Keratinocyte (primary cell): Measurements from ENCODE around the gene GPR22.

Experiments used
- EZH2 ChIP-seq: IDR thresholded peaks from one replicate; pipeline ENCODE4 v1.6.1; 2012; ENCODE audit warnings: inconsistent platforms, mild to moderate bottlenecking, low read length, moderate library complexity
- TF ChIP-seq, protein P1 (sequence below), 3 experiments: IDR thresholded peaks in 1 of 3; conservative IDR thresholded peaks in 1 of 3; optimal IDR thresholded peaks in 1 of 3; 2 replicates in 2 of 3; 3 replicates in 1 of 3; pipeline versions ENCODE3 to v1.5.1; 2011; ENCODE audit warnings: low read length in 3 of 3, mild to moderate bottlenecking in 3 of 3, moderate library complexity in 2 of 3, control low read depth in 1 of 3, inconsistent platforms in 1 of 3; ENCODE audit not compliant: insufficient read depth in 2 of 3; ENCODE audit errors: extremely low read depth in 1 of 3

DNA sequence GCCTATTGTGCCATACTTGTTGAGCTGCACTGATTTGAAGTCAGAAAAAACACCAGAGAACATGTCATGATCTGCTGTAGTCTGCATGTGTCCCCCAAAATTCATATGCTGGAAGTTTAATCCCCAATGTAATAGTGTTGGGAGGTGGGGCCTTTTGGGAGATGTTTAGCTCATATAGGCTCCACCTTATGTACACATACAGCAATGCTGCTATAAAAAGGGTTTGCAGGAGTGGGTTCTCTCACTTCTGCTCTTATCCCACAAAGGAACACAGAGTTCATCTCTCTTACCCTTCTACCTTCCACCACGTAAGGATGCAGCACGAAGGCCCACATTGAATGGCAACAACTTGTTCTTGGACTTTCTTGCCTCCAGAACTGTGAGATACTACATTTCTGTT, 23.0 kb downstream of the GPR22 start:
- TF ChIP-seq, protein P1, sequence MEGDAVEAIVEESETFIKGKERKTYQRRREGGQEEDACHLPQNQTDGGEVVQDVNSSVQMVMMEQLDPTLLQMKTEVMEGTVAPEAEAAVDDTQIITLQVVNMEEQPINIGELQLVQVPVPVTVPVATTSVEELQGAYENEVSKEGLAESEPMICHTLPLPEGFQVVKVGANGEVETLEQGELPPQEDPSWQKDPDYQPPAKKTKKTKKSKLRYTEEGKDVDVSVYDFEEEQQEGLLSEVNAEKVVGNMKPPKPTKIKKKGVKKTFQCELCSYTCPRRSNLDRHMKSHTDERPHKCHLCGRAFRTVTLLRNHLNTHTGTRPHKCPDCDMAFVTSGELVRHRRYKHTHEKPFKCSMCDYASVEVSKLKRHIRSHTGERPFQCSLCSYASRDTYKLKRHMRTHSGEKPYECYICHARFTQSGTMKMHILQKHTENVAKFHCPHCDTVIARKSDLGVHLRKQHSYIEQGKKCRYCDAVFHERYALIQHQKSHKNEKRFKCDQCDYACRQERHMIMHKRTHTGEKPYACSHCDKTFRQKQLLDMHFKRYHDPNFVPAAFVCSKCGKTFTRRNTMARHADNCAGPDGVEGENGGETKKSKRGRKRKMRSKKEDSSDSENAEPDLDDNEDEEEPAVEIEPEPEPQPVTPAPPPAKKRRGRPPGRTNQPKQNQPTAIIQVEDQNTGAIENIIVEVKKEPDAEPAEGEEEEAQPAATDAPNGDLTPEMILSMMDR (optimal IDR thresholded peaks at IDR 0.05 in 1 of 3, IDR thresholded peaks at IDR 0.05 in 1 of 3, conservative IDR thresholded peaks at IDR 0.05 in 1 of 3; ENCODE audit: extremely low read depth in 1 of 3, insufficient read depth in 2 of 3, low read length in 3 of 3): no peak
- TF ChIP-seq EZH2: no peak
